GM12873 (cell line): Measurements from ENCODE around the gene AIDA.

Source experiments
- TF ChIP-seq, protein P1 (sequence below): IDR thresholded peaks from 2 replicates; pipeline ENCODE4 v1.5.1; 2012; ENCODE audit warnings: low read depth, mild to moderate bottlenecking, moderate library complexity, low read length, control low read depth; ENCODE audit not compliant: insufficient read depth; ENCODE audit errors: missing control alignments

Gene AIDA, protein sequence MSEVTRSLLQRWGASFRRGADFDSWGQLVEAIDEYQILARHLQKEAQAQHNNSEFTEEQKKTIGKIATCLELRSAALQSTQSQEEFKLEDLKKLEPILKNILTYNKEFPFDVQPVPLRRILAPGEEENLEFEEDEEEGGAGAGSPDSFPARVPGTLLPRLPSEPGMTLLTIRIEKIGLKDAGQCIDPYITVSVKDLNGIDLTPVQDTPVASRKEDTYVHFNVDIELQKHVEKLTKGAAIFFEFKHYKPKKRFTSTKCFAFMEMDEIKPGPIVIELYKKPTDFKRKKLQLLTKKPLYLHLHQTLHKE

GRCh38 chr1:222712253-222713090, at the start of gene AIDA, which contains the start of gene BROX:
Gene AIDA (minus strand): TSS chr1:222712491. CDS start chr1:222712317, 174 bp downstream.
Gene BROX (plus strand): TSS chr1:222712564. CDS start chr1:222715700, 3,136 bp downstream.
- TF ChIP-seq, protein P1, sequence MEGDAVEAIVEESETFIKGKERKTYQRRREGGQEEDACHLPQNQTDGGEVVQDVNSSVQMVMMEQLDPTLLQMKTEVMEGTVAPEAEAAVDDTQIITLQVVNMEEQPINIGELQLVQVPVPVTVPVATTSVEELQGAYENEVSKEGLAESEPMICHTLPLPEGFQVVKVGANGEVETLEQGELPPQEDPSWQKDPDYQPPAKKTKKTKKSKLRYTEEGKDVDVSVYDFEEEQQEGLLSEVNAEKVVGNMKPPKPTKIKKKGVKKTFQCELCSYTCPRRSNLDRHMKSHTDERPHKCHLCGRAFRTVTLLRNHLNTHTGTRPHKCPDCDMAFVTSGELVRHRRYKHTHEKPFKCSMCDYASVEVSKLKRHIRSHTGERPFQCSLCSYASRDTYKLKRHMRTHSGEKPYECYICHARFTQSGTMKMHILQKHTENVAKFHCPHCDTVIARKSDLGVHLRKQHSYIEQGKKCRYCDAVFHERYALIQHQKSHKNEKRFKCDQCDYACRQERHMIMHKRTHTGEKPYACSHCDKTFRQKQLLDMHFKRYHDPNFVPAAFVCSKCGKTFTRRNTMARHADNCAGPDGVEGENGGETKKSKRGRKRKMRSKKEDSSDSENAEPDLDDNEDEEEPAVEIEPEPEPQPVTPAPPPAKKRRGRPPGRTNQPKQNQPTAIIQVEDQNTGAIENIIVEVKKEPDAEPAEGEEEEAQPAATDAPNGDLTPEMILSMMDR: no peak

DNA sequence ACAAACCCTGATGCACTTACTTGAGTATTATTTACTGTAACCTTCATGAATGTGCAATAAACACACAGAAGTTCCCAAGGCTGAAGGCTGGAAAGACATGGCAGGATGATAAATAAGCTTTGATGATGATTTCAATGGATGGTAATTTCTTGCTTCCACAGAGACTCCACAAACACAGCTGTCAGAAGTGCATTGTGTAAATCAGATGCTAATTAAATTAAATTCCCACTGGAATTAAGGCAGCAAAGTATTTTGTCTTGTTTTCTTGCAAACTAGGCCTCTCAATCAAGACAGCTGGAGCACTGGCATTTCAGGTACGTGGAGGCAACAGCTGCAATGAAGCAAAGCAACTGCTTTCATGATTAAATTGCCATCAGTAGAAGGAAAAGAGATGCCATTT, 48.8 kb upstream of the AIDA start:
- TF ChIP-seq, protein P1: no peak

DNA sequence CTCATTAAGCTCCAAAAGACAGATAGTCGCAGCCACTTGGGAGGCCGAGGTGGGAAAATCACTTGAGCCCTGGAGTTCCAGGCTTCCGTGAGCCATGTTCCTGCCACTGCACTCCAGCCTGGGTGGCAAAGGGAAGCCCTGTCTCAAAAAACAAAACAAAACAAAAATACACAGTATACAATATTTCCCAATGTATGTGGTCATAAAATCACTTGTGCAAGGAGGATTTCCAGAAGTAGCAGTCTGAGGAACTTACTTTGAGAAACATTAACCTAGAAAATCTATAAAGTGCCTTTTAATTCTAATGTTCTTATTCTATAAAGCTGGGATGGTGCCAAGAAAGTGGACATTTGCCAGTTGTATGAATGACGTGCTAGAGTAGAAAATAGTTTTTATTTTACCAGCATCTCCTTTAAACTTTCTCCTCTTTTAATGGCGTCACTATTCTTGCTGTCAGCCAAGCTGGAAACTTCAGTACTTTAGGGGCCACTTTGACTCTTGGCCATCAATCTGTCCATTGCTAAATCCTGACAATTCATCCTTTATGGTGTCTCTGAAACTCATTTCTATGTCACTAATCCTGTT, 47.3 kb upstream of the AIDA start:
- TF ChIP-seq, protein P1: no peak

- TF ChIP-seq, protein P1: no peak
These were observed 45.5 kb upstream of the AIDA start for GRCh38 chr1:222757646-222758268.

DNA sequence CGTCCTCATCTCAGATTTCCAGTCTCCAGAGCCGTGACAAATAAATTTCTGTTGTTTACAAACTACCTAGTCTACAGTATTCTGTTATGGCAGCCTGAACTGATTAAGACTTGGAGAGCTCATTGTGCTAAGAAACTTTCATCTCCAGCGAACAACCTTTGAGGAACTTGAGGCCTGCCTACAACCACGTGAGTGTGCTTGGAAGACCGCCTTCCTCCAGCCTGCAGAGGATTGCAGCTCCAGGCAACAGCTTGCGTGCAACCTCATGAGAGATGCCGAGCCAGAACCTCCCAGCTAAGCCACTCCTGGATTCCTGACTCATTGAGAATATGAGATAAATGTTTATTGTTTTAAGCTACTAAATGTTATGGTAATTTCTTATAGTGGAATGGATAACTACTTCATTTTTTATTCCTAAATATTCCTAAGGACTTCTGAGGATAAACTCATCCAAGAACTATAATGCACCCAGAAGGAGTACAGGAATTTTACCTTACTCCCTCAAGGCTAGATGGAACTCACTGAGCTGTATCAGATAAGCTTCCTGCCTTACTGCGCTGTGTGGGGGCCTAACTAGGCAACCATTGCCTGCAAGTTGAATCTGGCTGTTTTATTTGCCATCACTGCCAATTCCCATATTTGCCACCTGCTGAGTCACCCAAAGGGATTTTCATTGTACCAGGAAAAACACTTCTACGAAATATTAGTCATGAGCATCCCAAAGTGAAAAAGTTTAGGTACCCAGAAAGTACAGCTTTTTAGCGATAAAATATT, 42.3 kb upstream of the AIDA start:
- TF ChIP-seq, protein P1: no peak

DNA sequence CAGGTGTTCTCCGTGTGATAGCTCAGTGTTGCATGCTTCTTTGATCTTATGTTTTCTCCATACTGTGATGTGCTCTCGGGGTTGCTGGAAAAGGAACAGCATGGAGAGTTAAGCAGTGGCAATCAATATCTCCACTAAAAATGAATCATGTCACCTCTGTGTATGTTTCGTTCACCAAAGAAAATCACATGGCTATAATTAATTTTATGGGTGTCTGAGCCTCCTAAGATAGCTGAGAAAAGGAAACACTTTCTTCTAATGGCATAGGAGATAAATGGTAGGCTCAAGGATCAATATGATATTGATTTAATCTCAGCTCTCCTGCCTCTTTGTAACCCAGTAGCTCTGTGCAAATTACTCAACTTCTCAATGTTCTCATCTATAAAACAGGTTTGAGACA, 39.0 kb upstream of the AIDA start:
- TF ChIP-seq, protein P1: no peak
